DOHH2 (cell line): Measurements from ENCODE around the gene PAMR1.

Experiments
- H3F3A ChIP-seq: fragments of 200-600 bp; sonication (generic), shearing (Covaris generic); 2 replicates; pipeline ENCODE4 v1.6.0; 2016; ENCODE audit warnings: antibody characterized with exemption, mild to moderate bottlenecking; ENCODE audit not compliant: control insufficient read depth, insufficient read depth
- H3K27ac ChIP-seq: fragments of 200-600 bp; sonication (generic); 2 replicates; pipeline ENCODE4 v1.5.1; 2014; ENCODE audit warnings: low read depth, mild to moderate bottlenecking, low read length, moderate library complexity
- H3K27me3 ChIP-seq: fragments of 200-600 bp; sonication (generic); 2 replicates; pipeline ENCODE4 v1.6.1; 2014; ENCODE audit warnings: mild to moderate bottlenecking, low read length, mixed read lengths; ENCODE audit not compliant: control insufficient read depth
- H3K36me3 ChIP-seq: fragments of 200-600 bp; sonication (generic); 2 replicates; pipeline ENCODE4 v1.6.1; 2014; ENCODE audit warnings: mild to moderate bottlenecking, low read length, moderate library complexity, mixed read lengths; ENCODE audit not compliant: control insufficient read depth
- H3K4me1 ChIP-seq: fragments of 200-600 bp; sonication (generic); 2 replicates; pipeline ENCODE4 v1.6.1; 2014; ENCODE audit warnings: mild to moderate bottlenecking, low read length, mixed read lengths; ENCODE audit not compliant: control insufficient read depth
- H3K4me2 ChIP-seq: fragments of 200-600 bp; sonication (generic); 2 replicates; pipeline ENCODE4 v1.6.0; 2014; ENCODE audit warnings: mild to moderate bottlenecking, low read length, moderate library complexity
- H3K4me3 ChIP-seq: fragments of 200-600 bp; sonication (generic); 2 replicates; pipeline ENCODE4 v1.5.1; 2014; ENCODE audit warnings: mild to moderate bottlenecking, low read length, mixed read lengths
- H3K79me2 ChIP-seq: fragments of 200-600 bp; sonication (generic); 2 replicates; pipeline ENCODE4 v1.6.1; 2014; ENCODE audit warnings: mild to moderate bottlenecking, low read length, mixed read lengths; ENCODE audit not compliant: control insufficient read depth
- H3K9me2 ChIP-seq: fragments of 200-600 bp; sonication (generic); replicated peaks from 2 replicates; pipeline ENCODE4 v1.6.1; 2014; ENCODE audit warnings: mild to moderate bottlenecking, low read length, mixed read lengths; ENCODE audit not compliant: control insufficient read depth
- H3K9me3 ChIP-seq: fragments of 200-600 bp; sonication (generic); 2 replicates; pipeline ENCODE4 v1.6.1; 2014; ENCODE audit warnings: antibody characterized with exemption, low read length, mixed read lengths; ENCODE audit not compliant: control insufficient read depth, insufficient read depth
- H4K20me1 ChIP-seq: fragments of 200-600 bp; sonication (generic); 2 replicates; pipeline ENCODE4 v1.6.0; 2014; ENCODE audit warnings: low read depth, mild to moderate bottlenecking, antibody characterized with exemption, low read length, moderate library complexity; ENCODE audit not compliant: control insufficient read depth, insufficient read depth
- CTCF ChIP-seq: fragments of 200-600 bp; sonication (generic); IDR thresholded peaks from one replicate; pipeline ENCODE4 v1.5.1; 2014; ENCODE audit warnings: antibody characterized with exemption, mild to moderate bottlenecking, low read depth, low read length; ENCODE audit not compliant: poor library complexity, severe bottlenecking
- EZH2phosphoT487 ChIP-seq: fragments of 200-600 bp; sonication (generic); IDR thresholded peaks from 2 replicates; pipeline ENCODE4 v1.6.1; 2017; ENCODE audit warnings: borderline replicate concordance, mild to moderate bottlenecking, antibody characterized with exemption, low read length, moderate library complexity, mixed read lengths

Gene PAMR1

DNA sequence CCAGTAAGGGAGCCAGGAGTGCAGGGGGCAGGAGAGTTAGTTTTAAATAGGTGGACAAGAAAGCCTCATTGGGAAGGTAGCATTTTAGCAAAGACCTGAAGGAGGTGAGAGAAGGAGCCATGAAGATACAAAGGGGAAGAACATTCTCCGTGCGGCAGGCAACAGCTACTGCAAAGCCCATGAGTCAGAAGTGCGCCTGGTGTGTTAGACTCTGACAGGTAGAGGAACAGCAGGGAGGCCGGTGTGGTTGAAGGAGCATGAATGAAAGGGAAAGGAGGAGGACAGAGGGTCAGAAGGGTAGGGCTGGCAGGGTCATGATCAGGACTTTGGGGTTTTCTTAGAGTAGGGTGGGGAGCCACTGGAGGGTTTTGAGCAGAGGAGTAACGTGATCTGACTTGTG, 34.5 kb upstream of the PAMR1 start:
- Histone ChIP-seq H3F3A (no peaks in the 10 kb centered on the region), H3K27me3 (no peaks in the 10 kb centered on the region), H3K9me2 (no peaks in the 10 kb centered on the region), H4K20me1 (no peaks in the 10 kb centered on the region), H3K9me3 (no peaks in the 10 kb centered on the region), H3K4me1 (no peaks in the 10 kb centered on the region), H3K4me3 (no peak overlapping the region), H3K79me2 (no peaks in the 10 kb centered on the region), H3K27ac (no peak overlapping the region), H3K4me2 (no peak overlapping the region), H3K36me3 (no peaks in the 10 kb centered on the region)
- TF ChIP-seq CTCF = no peak
- no peak for TF ChIP-seq EZH2phosphoT487

- Histone ChIP-seq H3K9me2 (no peaks in the 10 kb centered on the region), H3K27me3 (no peaks in the 10 kb centered on the region), H3K36me3 (no peaks in the 10 kb centered on the region), H3K4me3 (no peak overlapping the region), H3K4me2 (no peak overlapping the region), H3K9me3 (no peaks in the 10 kb centered on the region), H3K27ac (no peak overlapping the region), H3F3A (no peaks in the 10 kb centered on the region), H3K4me1 (no peaks in the 10 kb centered on the region), H4K20me1 (no peaks in the 10 kb centered on the region), H3K79me2 (no peaks in the 10 kb centered on the region)
- TF ChIP-seq CTCF = no peak
- no peak for TF ChIP-seq EZH2phosphoT487
Measured at GRCh38 chr11:35558513-35558912, 33.1 kb upstream of the PAMR1 start.

GRCh38 chr11:35555488-35555887, 30.1 kb upstream of the PAMR1 start:
- H3K9me2 ChIP-seq = no peaks in the 10 kb centered on the region
- H3K9me3 ChIP-seq = no peaks in the 10 kb centered on the region
- no peaks in the 10 kb centered on the region for H4K20me1 ChIP-seq
- H3K79me2 ChIP-seq = no peaks in the 10 kb centered on the region
- TF ChIP-seq EZH2phosphoT487 (no peak), CTCF (no peak)
- H3K27me3 ChIP-seq = no peaks in the 10 kb centered on the region
- H3K4me2 ChIP-seq = no peak overlapping the region
- no peak overlapping the region for H3K27ac ChIP-seq
- no peaks in the 10 kb centered on the region for H3K36me3 ChIP-seq
- H3K4me1 ChIP-seq = no peaks in the 10 kb centered on the region
- no peak overlapping the region for H3K4me3 ChIP-seq
- H3F3A ChIP-seq = no peaks in the 10 kb centered on the region
